PC-9 (cell line): ENCODE data around the gene TANGO6. TPM values are rescaled to one million over a fixed set of nuclear protein-coding genes. Genes with fewer than 3 reads are reported as not detected.

Experiments used
- BruUV-seq: library from RNA; stranded (reverse); fragments of 400-500 nt; replicated peaks from 2 replicates; lab custom pipeline; 2021; lab: Mats Ljungman, UMichigan
- CTCF ChIA-PET: fragments of 300-600 bp; sonication (Branson Sonifier 250); formaldehyde crosslinking; loops from one replicate; lab custom pipeline; 2022; ENCODE audit warnings: antibody characterized with exemption; lab: Charles Lee
- POLR2A ChIA-PET: fragments of 300-600 bp; sonication (Branson Sonifier 250); formaldehyde crosslinking; loops from one replicate; lab custom pipeline; 2022; ENCODE audit warnings: antibody characterized with exemption; ENCODE audit not compliant: unreplicated experiment; lab: Charles Lee
- DNase-seq, 2 experiments: peaks; one replicate each; pipeline versions ENCODE4 v3.0.0 to v3.0.0-alpha.2; 2015 to 2022; ENCODE audit warnings: mixed read lengths in 1 of 2
- H2AFZ ChIP-seq: fragments of 200-600 bp; sonication (generic); 2 replicates; pipeline ENCODE4 v1.8.1; 2017; ENCODE audit warnings: antibody characterized with exemption
- H3F3A ChIP-seq: fragments of 200-600 bp; sonication (generic); 2 replicates; pipeline ENCODE4 v1.8.1; 2017; ENCODE audit warnings: antibody characterized with exemption, mild to moderate bottlenecking, low read depth; ENCODE audit not compliant: insufficient read depth
- H3K27ac ChIP-seq: fragments of 200-600 bp; sonication (generic); 2 replicates; pipeline ENCODE4 v1.6.1; 2016; ENCODE audit warnings: mixed run types
- H3K27me3 ChIP-seq: fragments of 200-600 bp; sonication (generic); 2 replicates; pipeline ENCODE4 v1.6.1; 2016; ENCODE audit warnings: low read depth, mixed run types; ENCODE audit not compliant: insufficient read depth
- H3K36me3 ChIP-seq: fragments of 200-600 bp; sonication (generic); 2 replicates; pipeline ENCODE4 v1.6.1; 2016; ENCODE audit warnings: low read depth, mixed run types
- H3K4me1 ChIP-seq: fragments of 200-600 bp; sonication (generic); replicated peaks from 2 replicates; pipeline ENCODE4 v1.6.1; 2016; ENCODE audit warnings: mixed run types; ENCODE audit not compliant: insufficient read depth
- H3K4me2 ChIP-seq: fragments of 200-600 bp; sonication (generic); 2 replicates; pipeline ENCODE4 v1.6.1; 2017; ENCODE audit warnings: mixed run types
- H3K4me3 ChIP-seq: fragments of 200-600 bp; sonication (generic); 2 replicates; pipeline ENCODE4 v1.6.1; 2016; ENCODE audit warnings: mixed run types
- H3K79me2 ChIP-seq: fragments of 200-600 bp; sonication (generic); 2 replicates; pipeline ENCODE4 v1.6.1; 2017; ENCODE audit warnings: low read depth, mixed run types
- H3K9me2 ChIP-seq: fragments of 200-600 bp; sonication (generic); 2 replicates; pipeline ENCODE4 v1.8.1; 2017; ENCODE audit warnings: mild to moderate bottlenecking; ENCODE audit not compliant: insufficient read depth
- H3K9me3 ChIP-seq: fragments of 200-600 bp; sonication (generic); 2 replicates; pipeline ENCODE4 v1.8.1; 2016; ENCODE audit warnings: low read depth; ENCODE audit not compliant: insufficient read depth
- H4K20me1 ChIP-seq: fragments of 200-600 bp; sonication (generic); 2 replicates; pipeline ENCODE4 v1.8.1; 2017; ENCODE audit not compliant: insufficient read depth
- EZH2 ChIP-seq: fragments of 200-600 bp; sonication (generic); IDR thresholded peaks from 2 replicates; pipeline ENCODE4 v1.8.0; 2017; ENCODE audit warnings: antibody characterized with exemption, low read depth
- intact Hi-C: fragments of 100-400 bp; cut with micrococcal nuclease; formaldehyde crosslinking; loops from one replicate; pipeline ENCODE4 v1.10.0; 2022; ENCODE audit not compliant: unreplicated experiment
- total RNA-seq: library from RNA; stranded (reverse); gene quantifications from 2 replicates; pipeline ENCODE4 v1.2.3, GENCODE V29; 2021
- TF ChIP-seq, protein P1 (sequence below): fragments of 200-600 bp; sonication (generic); conservative IDR thresholded peaks from 2 replicates; pipeline ENCODE4 v1.6.1; 2017; ENCODE audit warnings: mixed run types, antibody characterized with exemption, mild to moderate bottlenecking, moderate library complexity

Gene TANGO6
- total RNA-seq, 1 experiment from 2014 or later = 5.8 TPM

DNA sequence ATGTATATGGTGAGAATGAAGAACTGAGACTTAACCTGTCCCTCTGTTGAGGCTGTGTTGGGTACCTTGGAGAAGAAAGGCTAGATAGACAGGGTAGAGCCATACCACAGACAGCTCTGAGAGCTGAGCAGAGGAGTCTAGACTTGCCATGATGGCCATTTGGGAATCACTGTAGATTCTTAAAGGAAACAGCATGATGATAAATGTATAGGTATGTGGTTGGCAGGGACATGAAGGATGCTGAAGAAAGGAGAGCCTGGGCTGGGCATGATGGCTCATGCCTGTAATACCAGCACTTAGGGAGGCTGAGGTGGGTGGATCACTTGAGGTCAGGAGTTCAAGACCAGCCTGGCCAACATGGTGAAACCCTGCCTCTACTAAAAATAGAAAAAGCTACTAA lies 147.7 kb downstream of the TANGO6 start:
- no peak overlapping the region for H3K27ac ChIP-seq
- peaks cover 40% of the 10 kb centered on the region for H3K4me1 ChIP-seq

DNA sequence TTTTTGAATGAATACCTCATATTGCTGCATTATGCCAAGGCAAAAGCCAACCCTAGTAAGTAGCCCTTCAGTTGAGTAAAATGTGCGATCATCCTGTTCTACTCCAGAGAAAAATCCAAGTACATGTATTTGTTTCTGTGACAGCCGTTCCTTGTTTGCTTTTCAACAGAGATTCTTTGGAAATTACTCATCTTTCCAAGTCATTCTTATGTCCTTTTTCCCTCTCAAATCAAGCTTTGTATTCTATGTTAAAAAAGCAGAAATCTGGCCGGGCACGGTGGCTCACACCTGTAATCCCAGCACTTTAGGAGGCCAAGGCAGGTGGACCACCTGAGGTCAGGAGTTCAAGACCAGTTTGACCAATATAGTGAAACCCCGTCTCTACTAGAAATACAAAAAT lies 149.2 kb downstream of the TANGO6 start:
- POLR2A ChIA-PET = interaction anchor here (0.6 kb wide), 3 partner anchors 48 to 357 kb away, joined by 3 to 12 read pairs (median 4); no protein-coding TSS in a partner anchor
- Histone ChIP-seq H3K4me3 (no peak overlapping the region), H3K9me3 (no peaks in the 10 kb centered on the region; the same call in 1 of the 2 replicates), H3K9me2 (no peaks in the 10 kb centered on the region), H3K27ac (peak overlapping the region; percentile 59), H2AFZ (no peak overlapping the region), H3K79me2 (no peaks in the 10 kb centered on the region), H3F3A (peaks cover 30% of the 10 kb centered on the region), H3K27me3 (no peaks in the 10 kb centered on the region), H3K4me1 (peaks cover 46% of the 10 kb centered on the region), H4K20me1 (no peaks in the 10 kb centered on the region), H3K4me2 (peak overlapping the region; percentile 43), H3K36me3 (no peaks in the 10 kb centered on the region)
- intact Hi-C loops = loop anchor here (2.0 to 5.0 kb wide), 3 partner anchors 72 to 115 kb away; partner anchors contain the start of gene HAS3
- CTCF ChIA-PET = interaction anchor here (0.6 kb wide), 1 partner anchor 89 kb away, joined by 3 read pairs; no protein-coding TSS in a partner anchor
- DNase-seq = peak; percentile 33 to 74
- TF ChIP-seq EZH2 = no peak
- TF ChIP-seq, protein P1, sequence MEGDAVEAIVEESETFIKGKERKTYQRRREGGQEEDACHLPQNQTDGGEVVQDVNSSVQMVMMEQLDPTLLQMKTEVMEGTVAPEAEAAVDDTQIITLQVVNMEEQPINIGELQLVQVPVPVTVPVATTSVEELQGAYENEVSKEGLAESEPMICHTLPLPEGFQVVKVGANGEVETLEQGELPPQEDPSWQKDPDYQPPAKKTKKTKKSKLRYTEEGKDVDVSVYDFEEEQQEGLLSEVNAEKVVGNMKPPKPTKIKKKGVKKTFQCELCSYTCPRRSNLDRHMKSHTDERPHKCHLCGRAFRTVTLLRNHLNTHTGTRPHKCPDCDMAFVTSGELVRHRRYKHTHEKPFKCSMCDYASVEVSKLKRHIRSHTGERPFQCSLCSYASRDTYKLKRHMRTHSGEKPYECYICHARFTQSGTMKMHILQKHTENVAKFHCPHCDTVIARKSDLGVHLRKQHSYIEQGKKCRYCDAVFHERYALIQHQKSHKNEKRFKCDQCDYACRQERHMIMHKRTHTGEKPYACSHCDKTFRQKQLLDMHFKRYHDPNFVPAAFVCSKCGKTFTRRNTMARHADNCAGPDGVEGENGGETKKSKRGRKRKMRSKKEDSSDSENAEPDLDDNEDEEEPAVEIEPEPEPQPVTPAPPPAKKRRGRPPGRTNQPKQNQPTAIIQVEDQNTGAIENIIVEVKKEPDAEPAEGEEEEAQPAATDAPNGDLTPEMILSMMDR = no peak
- BruUV-seq = no TSS peak

More for the DNA sequence above, 147.7 kb downstream of the TANGO6 start:
- ChIA-PET POLR2A (no interaction called here), CTCF (no interaction called here)
- Histone ChIP-seq H3K79me2 (no peaks in the 10 kb centered on the region), H3K9me3 (no peaks in the 10 kb centered on the region; the same call in 1 of the 2 replicates), H3K9me2 (no peaks in the 10 kb centered on the region), H2AFZ (no peak overlapping the region), H3K36me3 (no peaks in the 10 kb centered on the region), H3K4me3 (no peak overlapping the region), H4K20me1 (no peaks in the 10 kb centered on the region), H3K4me2 (no peak overlapping the region), H3K27me3 (no peaks in the 10 kb centered on the region), H3F3A (peaks cover 30% of the 10 kb centered on the region)
- no peak for TF ChIP-seq EZH2
- TF ChIP-seq, protein P1 = no peak
- DNase-seq = no peak
- BruUV-seq = no TSS peak
- intact Hi-C loops = loop anchor here (5.0 kb wide), 2 partner anchors 86 to 116 kb away; partner anchors contain the start of gene HAS3

DNA sequence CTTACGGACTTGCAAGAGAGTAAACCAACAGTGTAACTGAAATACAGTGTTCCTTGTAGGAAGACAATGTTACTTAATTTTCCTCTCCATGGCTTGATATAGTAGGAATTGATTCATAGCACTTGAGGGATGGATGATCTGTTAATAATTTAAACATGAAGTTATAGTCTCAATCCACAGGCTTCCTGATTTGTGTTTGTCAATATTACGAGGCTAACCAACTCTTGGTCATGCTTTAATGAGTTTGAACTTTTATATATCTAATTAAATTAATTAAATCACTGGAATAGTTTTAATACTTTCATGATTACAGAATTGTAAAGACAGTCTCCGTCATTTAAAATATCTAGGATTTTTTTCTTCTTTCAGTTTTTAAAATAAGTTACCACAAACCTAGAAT lies 150.1 kb downstream of the TANGO6 start:
- Histone ChIP-seq H3K4me2 (peak overlapping the region; percentile 20; the same call in 1 of the 2 replicates), H3F3A (peaks cover 30% of the 10 kb centered on the region), H3K9me3 (no peaks in the 10 kb centered on the region; the same call in 1 of the 2 replicates), H3K27me3 (no peaks in the 10 kb centered on the region), H3K4me1 (peaks cover 52% of the 10 kb centered on the region), H3K4me3 (no peak overlapping the region), H2AFZ (no peak overlapping the region), H4K20me1 (no peaks in the 10 kb centered on the region), H3K9me2 (no peaks in the 10 kb centered on the region), H3K36me3 (no peaks in the 10 kb centered on the region), H3K27ac (peak overlapping the region; percentile 59), H3K79me2 (no peaks in the 10 kb centered on the region)
- POLR2A ChIA-PET = no interaction called here
- CTCF ChIA-PET = interaction anchor here (0.5 to 1.0 kb wide), 2 partner anchors 63 to 100 kb away, joined by 3 read pairs; no protein-coding TSS in a partner anchor
- DNase-seq = no peak
- TF ChIP-seq EZH2 = no peak
- TF ChIP-seq, protein P1 = no peak
- intact Hi-C loops = loop anchor here (2.0 to 5.0 kb wide), 3 partner anchors 73 to 114 kb away; partner anchors contain the start of gene HAS3
- no TSS peak for BruUV-seq
